CD4-positive, alpha-beta T cell treated with Interleukin-21 for 1 hour (primary cell): ENCODE data around the gene COBL.

ENCODE experiments used
- DNase-seq: peaks from one replicate; pipeline ENCODE4 v3.0.0-alpha.2; 2020

The COBL gene

DNA sequence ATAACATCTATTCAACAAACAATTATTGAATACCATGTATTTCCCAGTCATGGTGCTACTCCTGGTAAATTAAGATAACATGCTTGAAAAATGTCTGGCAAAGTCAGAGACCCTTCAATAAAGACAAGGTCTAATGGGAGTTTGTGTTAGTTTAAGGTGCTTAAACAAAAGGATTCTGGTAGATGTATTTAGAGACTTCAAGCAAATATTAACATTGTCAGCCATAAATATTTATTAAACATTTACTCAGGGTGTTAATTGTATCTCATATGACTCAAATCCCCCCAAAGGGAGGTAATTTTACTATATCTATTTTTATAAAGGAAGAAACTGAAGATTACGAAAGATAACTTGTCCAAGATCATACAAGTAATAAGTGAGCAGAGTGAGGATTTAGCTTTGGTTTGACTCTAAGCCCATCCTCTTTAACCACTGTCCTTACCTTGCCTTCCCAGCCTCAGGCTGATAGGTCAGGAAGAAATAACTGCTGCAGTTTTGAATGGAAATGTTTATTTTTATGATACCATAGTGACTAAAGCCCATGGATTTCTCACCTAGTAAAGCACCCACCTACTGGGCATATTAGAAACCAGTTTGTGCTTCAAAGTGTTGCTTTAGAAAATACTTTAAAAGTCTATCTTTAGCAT, 215.4 kb downstream of the COBL start:
- DNase-seq, result no peak

DNA sequence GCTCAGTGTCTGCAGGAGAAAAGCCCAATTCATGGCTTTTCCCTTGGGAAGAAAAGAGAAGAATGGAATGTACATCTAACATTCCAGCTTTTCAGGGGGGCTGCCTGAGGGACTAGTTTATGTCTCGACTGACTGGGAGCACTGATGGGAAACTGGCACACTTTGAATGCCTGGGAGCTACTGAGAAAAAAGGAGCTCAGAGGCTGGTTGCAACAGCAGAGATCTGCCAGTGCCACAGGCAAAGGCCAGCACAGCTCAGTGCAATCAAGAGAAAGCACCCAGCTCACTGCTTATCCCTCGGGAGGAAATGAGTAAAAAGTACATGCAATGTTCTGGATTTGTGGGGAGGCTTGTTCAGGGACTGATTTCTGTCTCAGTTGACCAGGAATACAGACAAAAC, 226.2 kb downstream of the COBL start:
- no peak for DNase-seq

DNA sequence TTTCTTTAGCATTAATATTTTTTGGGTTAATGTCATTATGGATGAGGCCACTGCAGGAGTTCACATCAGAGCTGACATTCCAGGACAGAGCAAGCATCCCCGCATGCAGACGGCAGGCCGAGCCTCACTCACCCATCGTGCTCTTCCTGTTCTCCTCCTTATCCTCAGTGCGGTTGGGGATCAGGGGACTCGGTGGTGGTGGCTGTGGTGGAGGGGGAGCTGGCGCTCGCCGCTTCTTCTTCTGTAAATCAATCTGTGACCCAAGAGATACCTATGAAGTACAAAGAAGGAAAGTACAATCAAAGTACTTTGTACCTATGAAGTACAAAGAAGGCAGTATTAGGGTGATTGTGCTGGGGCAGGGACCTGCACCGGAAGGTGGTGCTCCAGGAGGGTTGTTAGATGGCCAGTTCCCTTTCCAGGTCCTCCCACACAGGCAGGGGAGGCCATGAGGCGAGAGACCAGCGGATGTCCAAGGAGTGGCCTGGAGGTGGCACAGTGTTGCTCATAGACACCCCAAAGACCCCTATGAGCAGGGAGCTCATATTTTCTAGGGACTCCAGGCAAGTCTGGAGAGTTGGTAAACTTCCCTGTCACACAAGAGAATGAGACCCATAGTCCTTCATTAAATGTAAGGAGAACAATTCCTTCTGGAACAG, 231.4 kb downstream of the COBL start:
- no peak for DNase-seq

DNA sequence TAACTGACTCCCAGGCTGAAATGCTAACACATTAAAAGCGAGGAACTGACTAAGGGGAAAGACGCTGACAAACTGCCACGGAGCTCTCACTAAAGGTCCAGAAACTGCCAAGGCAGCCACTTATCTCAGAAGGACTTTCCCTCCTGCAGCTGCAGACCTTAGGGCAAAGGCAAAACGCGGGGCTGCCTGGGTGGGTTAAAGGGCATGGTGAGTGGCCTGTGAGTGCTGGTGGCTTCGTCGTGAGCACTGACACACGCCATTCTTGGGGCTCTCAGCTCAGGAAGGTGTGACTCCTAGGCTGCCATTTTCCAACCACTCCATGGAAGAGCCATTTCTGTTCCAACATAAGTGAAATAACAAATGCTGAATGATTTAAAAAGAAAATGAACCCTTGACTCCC, 232.5 kb downstream of the COBL start:
- no peak for DNase-seq

DNA sequence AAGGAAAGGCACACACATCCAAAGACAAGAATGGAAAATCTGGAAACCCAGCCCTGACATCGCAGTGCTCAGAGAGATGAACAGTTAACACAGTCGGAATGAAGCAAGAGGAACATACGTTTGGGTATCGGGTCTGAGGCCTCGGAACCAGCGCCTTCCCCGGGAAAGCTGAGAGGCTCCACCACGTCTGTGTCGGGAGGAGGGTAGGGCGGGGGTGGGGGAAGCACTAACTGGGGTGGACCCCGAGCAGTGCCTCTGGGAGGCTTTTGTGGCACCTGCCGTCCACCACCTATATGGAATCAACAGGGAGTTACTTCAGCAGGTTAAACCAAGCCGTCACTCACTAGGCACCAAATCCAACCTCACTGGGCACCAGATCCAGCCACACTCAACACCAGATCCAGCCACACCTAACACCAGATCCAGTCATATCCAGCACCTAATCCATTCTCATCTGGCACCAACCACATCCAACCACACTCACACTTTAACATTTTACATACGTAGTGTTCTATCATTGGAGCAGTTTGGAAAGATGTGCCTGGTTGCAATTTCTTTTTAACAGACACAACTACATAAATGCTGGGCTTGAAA, 233.6 kb downstream of the COBL start:
- DNase-seq, result no peak

DNA sequence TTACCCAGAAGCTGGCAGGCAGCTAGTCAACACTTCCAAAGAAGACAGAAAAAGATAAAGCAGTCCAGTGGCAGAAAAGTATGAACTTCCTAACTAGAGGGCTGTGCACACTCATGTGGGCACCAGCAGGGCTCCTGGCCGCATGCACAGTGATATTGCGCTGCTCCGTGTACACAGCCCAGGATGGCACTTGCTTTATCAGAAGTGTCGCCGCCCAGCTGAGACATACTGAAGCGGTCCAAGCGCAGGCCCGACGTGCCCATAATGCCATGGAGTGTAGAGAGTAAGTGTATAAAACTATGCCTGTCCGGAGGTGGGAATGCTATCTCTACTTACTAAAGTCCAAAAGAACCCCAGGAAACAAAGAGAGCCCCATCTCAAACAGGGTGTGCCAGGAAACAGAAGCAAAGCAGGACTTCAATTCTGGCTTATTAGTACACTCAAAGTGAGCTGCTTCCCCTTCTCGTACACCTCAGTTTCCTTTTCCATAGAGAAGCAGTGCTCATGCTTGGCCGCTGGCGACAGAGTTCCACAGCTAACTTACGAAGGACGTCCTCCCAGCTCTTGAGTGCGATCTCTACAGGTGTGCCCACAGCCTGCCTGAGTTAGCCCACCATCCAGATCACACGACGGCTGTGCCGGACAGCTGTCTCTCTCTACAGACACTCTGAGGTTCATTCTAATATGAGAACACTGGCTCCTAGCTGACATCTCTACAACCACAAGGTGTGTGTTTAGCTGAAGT, 234.3 kb downstream of the COBL start:
- no peak for DNase-seq

DNA sequence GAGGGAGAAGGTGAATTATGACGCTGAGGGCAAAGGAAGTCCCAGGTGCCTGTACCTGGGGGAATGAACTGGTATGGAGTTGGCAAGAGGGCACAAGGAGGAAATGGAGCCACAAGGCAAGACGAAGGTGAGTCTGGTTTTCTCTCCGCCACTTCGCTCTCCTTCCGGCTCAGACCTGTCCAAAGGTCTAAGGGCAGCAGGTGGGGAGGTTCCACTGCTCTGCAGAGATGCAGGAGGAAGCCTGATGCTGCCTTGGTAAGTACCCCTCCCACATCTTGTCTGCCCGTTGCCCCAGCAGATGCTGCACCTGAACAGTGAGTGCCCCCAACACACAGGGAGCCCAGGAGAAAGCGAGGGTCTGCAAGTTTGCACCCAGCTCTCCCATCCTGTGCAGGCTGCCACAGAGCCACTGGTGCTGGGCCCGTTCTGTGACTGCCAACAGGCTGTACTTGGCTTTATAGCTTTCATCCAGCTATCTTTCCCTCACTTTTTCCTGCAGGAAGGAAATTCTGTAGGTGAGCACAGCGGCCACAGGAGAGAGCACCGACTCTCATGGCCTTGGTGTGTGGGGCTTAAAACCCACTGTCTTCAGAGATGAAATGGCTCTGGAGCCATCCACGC, 235.2 kb downstream of the COBL start:
- DNase-seq, result no peak

DNA sequence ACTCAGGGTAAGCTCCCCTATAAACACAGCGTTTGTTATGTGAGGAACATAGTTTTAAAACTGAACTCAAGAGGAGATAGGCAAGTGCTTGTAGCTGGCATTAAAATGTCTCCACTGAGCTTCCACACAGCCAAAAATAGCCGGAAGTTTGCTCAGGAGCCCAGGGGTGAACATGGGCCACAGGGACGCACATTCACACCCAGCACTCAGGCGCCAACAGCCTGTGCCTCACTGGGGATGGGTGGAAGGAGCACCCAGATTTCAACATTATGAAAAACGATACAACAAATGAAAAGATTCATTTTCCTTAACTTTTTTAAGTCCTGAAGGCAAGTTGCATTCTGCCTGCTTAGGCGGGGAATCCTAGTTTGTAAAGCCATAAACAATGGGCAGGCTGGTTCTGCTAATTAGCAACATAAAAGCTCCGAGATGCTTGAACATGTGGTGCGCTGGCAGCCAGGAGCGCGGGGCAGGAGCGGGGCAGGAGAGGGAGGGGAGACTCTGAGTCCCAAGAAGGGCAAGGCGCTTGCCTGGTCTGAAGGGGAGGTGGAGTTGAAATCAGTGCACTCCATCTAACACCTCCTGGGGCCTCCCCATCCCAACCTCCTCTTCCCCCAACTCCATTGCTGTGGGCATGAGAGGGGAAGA, 235.9 kb downstream of the COBL start:
- DNase-seq, result no peak

DNA sequence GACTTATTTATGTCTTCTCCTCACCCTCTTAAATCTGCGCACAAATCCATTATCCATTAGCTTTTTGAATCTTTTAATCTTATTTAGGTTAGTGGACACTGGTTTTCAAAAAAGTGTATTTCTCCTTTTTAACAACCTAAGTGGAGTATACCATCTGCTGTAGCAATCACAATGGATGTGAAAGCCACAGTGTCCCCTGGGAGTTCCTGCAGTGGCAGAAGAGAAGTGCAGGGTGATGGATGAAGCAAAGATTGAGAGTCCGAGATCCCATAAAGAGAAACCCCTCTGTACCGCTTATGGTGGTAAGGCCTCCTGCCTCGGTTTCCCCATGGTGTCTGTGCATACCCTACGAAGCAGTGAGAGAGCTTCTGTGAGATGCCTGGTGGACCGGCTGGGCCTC, 236.4 kb downstream of the COBL start:
- DNase-seq, result no peak

DNA sequence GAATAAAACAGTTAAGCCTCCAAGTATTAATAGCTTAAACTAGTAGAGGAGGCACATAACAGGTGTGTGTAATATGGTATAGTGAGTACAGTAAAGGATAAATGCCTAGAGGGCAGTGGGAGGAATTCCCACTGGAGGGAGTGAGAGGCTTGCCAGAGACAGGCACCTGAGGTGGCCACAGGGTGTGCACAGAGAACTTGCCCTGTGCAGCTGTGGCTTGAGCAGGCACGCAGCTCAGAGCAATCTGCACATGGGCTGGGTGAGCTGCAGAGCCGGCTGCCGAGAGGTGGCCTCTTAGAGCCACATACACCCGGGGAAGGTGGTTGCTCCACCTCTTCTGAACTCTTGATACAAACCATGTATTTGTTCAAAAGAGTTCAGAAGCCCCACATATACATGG, 237.1 kb downstream of the COBL start:
- DNase-seq, result no peak

DNA sequence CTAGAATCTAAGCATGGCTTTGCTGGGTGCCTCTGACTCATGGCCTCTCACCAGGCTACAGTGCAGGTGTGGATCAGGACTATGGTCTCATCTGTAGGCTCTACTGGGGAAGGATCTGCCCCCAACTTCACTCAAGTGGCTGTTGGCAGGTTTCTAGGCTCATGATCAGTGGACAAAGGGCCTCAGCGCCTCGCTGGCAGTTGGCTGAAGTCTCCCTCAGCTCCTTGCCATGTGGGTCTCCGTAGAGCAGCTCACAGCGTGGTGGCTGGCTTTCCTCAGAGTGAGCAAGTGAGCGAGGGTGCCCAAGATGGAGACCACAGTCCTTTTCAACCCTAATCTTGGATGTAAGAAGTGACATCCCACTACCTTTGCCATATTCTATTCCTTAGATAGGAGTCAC, 238.0 kb downstream of the COBL start:
- DNase-seq, result no peak

DNA sequence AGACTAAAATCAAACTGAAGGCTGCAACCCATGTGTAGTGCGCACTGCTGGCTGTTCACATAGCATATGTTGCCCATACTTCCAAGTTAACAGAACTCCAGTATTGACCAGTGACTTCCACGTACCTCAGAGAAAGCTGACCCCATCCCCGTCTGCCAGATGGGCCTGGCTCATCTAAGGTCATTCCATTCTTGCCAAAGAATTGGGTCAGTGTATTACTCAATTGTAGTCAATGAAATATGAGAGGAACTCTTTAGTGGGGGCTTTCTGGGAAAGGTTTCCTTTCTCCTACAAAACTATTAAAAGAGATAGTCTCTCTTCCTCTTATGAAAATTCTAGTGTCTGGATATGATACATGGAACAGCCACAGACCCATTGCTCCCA, 238.6 kb downstream of the COBL start:
- no peak for DNase-seq

DNA sequence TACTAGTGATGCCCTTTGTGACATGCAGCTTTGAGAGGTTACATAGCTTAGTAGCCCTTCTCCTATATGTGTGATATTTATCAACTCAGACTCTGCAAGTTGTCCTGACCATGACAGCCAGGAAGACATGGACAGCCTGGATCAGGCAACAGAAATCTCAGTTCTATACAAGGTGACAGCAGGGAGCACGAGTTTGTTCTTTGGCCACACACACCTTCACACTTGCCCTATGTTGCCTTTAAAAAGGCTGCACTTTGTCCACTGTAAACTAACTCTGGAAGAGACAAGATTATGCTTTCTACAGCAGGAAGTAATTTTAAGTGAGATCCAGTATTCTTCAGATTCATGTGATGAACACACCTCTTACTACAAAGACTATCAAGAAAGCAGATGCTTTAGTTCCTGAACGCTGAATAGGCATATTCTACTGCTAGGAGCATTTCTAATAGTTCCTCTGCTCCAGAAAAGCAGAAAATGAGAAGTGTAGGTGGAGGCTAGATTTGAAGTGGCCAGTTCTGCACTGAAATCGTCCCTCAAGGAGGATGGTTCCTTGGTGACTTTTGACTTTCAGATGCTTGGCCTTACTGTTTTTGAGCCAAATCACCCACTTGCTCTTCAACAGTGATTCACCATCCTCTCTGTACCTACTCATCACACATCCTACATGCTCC, 239.2 kb downstream of the COBL start:
- no peak for DNase-seq

DNA sequence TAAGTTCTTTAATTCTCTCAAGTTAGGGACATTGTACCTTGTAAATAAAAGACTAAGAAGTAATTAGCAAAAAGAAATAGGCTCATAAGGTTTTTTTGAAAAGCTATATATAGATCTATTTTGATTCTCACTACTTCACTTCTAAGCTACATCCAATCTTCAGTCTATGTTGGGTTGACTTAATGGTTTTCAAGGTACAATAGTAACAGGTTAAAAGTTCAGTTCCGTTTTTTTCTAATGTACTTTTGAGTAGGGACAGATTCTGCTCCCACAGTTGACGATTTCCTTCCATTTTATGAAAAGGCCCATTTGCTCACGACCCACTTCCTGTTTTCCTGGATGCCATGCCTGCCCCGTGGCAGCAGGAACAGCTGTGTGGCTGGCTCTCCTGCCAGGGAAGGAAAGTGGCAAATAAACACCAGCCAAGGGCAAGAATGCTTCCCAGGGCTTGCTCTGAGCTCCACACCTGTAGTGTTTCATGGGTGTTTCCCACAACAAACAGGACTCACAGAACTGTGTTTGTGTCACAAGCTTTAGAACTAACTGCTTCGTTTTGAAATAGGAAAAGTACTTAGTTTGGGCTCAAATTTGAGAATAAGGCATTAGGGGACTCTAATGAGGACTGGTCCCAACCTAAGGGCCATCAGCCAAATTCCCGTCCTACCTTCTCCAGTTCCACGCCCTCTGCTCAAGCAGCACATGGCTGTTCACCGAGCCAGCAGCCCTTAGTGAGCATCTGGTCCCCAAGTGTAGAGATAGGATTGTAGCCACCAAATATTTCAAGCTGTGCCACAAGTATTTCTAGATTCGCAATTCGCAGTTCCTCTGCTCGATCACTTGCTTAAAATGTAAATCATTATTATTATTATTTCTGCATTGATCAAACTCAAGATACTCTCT, 240.7 kb downstream of the COBL start:
- DNase-seq, result no peak

DNA sequence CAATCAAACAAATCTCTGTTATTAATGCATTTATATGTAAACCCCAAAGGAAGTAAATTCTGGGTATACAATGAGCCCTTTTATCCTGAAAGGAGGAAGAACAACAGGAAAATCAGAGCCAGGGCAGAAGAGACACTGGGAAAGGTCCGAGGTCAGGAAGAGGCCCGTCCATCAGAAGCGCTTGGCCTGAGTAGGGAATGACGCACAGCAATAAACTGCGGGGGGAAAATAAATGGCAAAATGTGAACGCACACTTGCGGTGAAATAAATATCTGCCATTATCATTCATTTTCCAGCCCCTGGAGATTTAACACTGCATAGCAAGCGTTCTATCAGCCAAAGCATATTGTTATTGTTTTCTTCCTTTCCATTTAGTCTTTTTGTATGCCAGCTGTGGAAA, 243.4 kb downstream of the COBL start:
- DNase-seq, result no peak

DNA sequence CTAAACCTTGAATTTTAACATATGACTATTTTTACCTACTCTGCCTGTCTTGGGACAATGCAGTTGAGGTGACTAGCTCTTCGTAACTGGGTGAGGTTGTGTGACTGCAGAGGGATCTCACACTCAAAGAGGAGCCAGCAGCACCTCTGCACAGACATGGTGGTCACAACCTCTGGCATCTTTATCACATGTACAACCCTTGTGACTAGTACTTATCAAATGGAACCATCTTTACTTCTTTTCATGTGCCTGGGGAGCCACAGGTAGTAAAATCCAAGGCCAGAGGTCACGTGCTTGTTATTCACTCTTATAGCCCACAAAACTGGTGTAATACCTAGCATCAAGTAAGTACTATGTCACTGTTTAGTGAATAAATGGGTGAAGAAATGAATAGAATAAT, 244.3 kb downstream of the COBL start:
- DNase-seq, result no peak

DNA sequence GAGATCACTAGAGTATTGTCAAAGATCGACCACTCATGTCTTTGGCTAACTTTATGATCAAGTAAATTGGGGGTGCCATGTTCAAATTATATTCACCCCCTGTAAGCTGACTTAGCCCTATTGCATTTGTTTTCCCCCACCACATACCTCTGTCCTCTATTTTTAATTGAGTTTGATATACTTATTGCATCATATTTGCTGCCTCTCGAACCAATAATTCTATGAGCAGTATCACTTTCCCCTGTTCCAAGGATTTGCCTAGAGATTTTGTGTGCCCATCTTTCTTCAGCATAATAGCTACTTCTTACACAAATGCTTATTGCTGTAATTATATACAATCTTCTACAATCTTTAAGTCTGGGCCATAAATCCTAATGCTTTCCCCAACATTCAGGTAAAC, 245.2 kb downstream of the COBL start:
- DNase-seq, result no peak

DNA sequence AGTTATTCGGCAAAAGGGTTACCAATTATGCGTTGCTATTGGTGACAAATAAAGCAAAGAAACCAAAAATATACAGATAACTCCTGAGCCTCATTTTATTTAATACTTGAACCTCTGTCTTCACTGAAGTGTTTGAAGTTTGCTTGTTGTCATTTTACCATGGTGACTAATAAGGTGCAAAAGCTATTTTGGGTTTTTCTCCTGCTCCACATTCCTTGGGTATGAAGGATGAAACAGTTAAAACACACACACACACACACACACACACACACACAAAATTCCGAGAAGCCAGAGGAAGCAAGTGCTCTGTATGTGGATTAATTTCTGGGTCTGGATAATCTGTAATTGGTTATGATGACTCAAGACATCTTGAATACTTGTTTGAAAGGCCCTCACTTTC, 246.5 kb downstream of the COBL start:
- no peak for DNase-seq

DNA sequence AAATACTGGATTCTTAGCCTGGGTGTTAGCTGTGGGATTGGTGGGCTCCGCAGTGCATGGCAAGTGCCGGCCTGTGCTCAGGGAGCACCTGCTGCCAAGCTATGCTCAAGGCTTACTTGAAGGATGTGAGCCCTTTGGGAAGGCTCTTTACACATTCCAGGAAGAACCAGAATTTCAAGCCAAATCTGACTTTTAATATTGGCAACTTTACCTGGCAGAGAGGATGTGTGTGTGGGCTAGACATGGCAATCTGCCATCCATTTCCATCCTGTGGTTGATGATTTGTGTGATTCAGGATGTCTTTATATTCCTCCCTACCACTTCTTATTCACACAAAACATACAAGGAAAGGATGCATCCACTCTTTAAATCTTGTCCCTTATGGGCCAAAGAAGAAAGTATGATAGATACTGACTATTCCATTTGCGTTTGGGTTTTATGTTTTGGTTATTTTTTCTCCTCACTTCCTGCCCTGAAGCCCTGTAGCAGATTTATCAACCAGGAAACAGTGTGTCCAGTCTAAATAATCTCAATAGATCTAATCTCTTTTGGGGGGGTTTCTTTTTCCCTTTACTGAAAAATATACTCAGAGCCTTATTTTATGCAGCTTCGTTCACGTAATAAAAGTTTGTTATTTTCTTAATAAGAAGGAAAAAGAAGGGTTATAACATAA, 247.1 kb downstream of the COBL start:
- DNase-seq, result no peak

DNA sequence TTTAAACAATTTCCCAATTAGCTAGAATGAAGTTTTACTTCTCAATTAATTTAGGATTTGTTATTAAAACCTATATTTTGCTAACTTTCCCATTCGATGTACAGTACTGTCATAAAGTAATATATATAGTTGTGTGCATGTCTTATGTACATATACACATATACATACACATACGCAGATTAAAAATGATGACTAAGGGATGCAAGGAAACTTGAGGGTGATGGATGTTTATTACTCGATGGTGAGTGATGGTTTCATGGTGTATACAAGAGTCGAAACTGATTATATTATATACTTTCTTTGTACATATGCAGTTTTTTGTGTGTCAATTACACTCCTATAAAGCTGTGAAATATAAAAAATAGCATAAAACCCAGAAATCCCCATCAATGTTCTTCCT, 248.2 kb downstream of the COBL start:
- DNase-seq, result no peak

DNA sequence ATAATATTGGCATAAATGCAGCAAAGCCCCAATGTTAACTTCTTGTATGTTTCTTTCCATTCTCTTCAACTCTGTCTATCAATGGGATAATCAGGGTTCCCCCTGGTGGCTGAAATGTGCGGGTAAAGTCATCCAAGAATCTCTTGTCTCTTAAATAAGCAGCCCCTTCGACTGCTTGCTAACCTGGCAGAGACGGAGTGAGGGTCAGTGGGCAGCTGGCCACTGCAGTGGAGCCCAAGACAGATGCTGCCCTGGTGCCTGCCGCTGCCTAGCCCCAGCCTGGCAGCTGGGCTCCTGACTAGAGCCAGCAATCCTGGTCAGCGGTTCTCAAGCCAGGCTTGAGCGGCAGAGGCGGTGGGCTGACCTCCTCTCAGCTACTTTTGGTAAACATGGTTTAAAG, 248.9 kb downstream of the COBL start:
- DNase-seq, result peak; percentile 36
